Progenitor cell of endocrine pancreas (in vitro differentiated cells): Measurements from ENCODE around the gene CPLX1. TPM values are rescaled to one million over a fixed set of nuclear protein-coding genes. Genes with fewer than 3 reads are reported as not detected.
A peak's percentile ranks its signal among the peaks of the same experiment; 100 is the strongest.

Experiments
- DNase-seq: peaks from one replicate; pipeline ENCODE4 v3.0.0; 2021; ENCODE audit warnings: low spot score; ENCODE audit not compliant: unreplicated experiment
- H3K27ac Mint-ChIP-seq: 2 replicates; pipeline ENCODE4 v1.8.0; 2021; ENCODE audit warnings: mild to moderate bottlenecking, moderate library complexity, mixed read lengths
- H3K27me3 Mint-ChIP-seq: 2 replicates; pipeline ENCODE4 v1.8.0; 2021; ENCODE audit warnings: mixed read lengths
- H3K36me3 Mint-ChIP-seq: 2 replicates; pipeline ENCODE4 v1.8.0; 2022; ENCODE audit warnings: mixed read lengths; ENCODE audit not compliant: insufficient read depth
- H3K4me1 Mint-ChIP-seq: 2 replicates; pipeline ENCODE4 v1.8.0; 2021; ENCODE audit warnings: low read depth, mixed read lengths
- H3K4me3 Mint-ChIP-seq: 2 replicates; pipeline ENCODE4 v1.8.0; 2021; ENCODE audit warnings: low read depth, mild to moderate bottlenecking, moderate library complexity, mixed read lengths
- H3K9me3 Mint-ChIP-seq: 2 replicates; pipeline ENCODE4 v1.8.0; 2021; ENCODE audit warnings: low read depth, mixed read lengths
- CTCF ChIP-seq: fragments of 200-600 bp; sonication (generic); IDR thresholded peaks from one replicate; pipeline ENCODE4 v1.5.0; 2021; ENCODE audit warnings: antibody characterized with exemption, mild to moderate bottlenecking; ENCODE audit not compliant: unreplicated experiment
- total RNA-seq: library from RNA; stranded (reverse); gene quantifications from 2 replicates; pipeline ENCODE4 v1.2.1, GENCODE V29; 2021

Gene CPLX1
- total RNA-seq, 1 donor from 2014 or later = 1.4 TPM

- no peaks in the 10 kb centered on the region for H3K4me1 Mint-ChIP-seq
- no peak overlapping the region for H3K4me3 Mint-ChIP-seq
- TF ChIP-seq CTCF = no peak
- no peak for DNase-seq
- no peaks in the 10 kb centered on the region for H3K27me3 Mint-ChIP-seq
- peak overlapping the region; percentile 56 for H3K27ac Mint-ChIP-seq
- peaks cover 26% of the 10 kb centered on the region for H3K36me3 Mint-ChIP-seq
- peaks cover 6% of the 10 kb centered on the region for H3K9me3 Mint-ChIP-seq
Observed at GRCh38 chr4:743463-744211, 82.3 kb downstream of the CPLX1 start.

GRCh38 chr4:742742-743311 is 83.1 kb downstream of the CPLX1 start:
- Mint-ChIP-seq H3K36me3 (peaks cover 21% of the 10 kb centered on the region), H3K9me3 (peaks cover 4% of the 10 kb centered on the region), H3K27me3 (no peaks in the 10 kb centered on the region), H3K27ac (peak overlapping the region; percentile 20), H3K4me3 (no peak overlapping the region), H3K4me1 (no peaks in the 10 kb centered on the region)
- DNase-seq = peak; percentile 45
- peak; percentile 78 for TF ChIP-seq CTCF

GRCh38 chr4:742096-742741 is 83.7 kb downstream of the CPLX1 start:
- no peaks in the 10 kb centered on the region for H3K4me1 Mint-ChIP-seq
- no peak for TF ChIP-seq CTCF
- H3K36me3 Mint-ChIP-seq = peaks cover 21% of the 10 kb centered on the region
- no peaks in the 10 kb centered on the region for H3K27me3 Mint-ChIP-seq
- peaks cover 3% of the 10 kb centered on the region for H3K9me3 Mint-ChIP-seq
- no peak overlapping the region for H3K4me3 Mint-ChIP-seq
- peak overlapping the region; percentile 20 for H3K27ac Mint-ChIP-seq
- DNase-seq = no peak

GRCh38 chr4:740656-741282 is 85.2 kb downstream of the CPLX1 start:
- H3K27ac Mint-ChIP-seq = no peak overlapping the region
- DNase-seq = no peak
- no peaks in the 10 kb centered on the region for H3K27me3 Mint-ChIP-seq
- no peak for TF ChIP-seq CTCF
- H3K36me3 Mint-ChIP-seq = peaks cover 21% of the 10 kb centered on the region
- no peak overlapping the region for H3K4me3 Mint-ChIP-seq
- no peaks in the 10 kb centered on the region for H3K4me1 Mint-ChIP-seq
- H3K9me3 Mint-ChIP-seq = peaks cover 3% of the 10 kb centered on the region

GRCh38 chr4:740011-740410 is 85.9 kb downstream of the CPLX1 start:
- H3K4me1 Mint-ChIP-seq = no peaks in the 10 kb centered on the region
- H3K36me3 Mint-ChIP-seq = peaks cover 22% of the 10 kb centered on the region
- H3K27ac Mint-ChIP-seq = no peak overlapping the region
- no peaks in the 10 kb centered on the region for H3K27me3 Mint-ChIP-seq
- H3K4me3 Mint-ChIP-seq = no peak overlapping the region
- no peak for TF ChIP-seq CTCF
- peaks cover 3% of the 10 kb centered on the region for H3K9me3 Mint-ChIP-seq
- no peak for DNase-seq
